Neural progenitor cell (in vitro differentiated cells): Measurements from ENCODE around the gene ARHGEF40.

Source experiments
- EZH2 ChIP-seq: fragments of 200-600 bp; sonication (generic); IDR thresholded peaks from 2 replicates; pipeline ENCODE4 v1.6.1; 2017; ENCODE audit warnings: antibody characterized with exemption, mild to moderate bottlenecking, moderate library complexity
- EZH2phosphoT487 ChIP-seq: fragments of 200-600 bp; sonication (generic); IDR thresholded peaks from 2 replicates; pipeline ENCODE4 v1.6.1; 2017; ENCODE audit warnings: antibody characterized with exemption
- TF ChIP-seq, protein P1 (sequence below): fragments of 200-600 bp; sonication (generic); IDR thresholded peaks from 2 replicates; pipeline ENCODE4 v1.5.1; 2017; ENCODE audit warnings: antibody characterized with exemption, mild to moderate bottlenecking

DNA sequence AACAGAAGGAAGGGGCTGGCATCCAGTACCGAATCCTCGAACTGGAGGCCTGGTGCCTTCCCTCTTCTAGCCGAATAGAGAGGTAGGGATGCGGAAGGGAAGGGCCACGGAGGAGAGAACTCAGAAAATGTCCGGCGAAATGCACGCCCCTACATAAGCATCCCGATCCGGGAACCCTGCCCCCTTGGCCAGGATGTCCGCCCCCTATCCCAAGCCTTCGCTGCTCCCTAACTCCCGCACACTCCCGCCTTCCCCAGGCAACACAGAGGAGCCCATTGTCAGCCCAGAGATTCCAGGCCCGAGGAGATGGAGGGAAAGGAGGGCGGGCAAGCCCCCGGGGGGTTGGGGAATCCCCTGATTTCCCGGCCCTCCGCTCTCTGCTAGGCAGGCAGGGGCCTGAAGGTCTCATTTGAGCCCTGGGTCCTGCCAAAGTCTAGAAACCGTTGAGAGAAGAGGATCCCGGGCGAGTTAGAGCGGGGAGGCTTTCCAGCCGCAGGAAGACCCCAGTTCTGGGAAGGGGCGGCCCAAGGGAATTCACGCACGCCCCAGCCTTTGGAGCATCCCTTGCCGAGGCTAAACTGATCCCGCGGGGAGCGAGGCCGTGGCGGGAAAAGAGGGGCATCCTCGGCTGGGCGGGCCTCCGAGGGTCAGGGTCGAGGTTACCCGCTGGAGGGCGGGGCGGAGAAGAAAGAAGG lies 569 bp upstream of the ARHGEF40 start:
- TF ChIP-seq, protein P1, sequence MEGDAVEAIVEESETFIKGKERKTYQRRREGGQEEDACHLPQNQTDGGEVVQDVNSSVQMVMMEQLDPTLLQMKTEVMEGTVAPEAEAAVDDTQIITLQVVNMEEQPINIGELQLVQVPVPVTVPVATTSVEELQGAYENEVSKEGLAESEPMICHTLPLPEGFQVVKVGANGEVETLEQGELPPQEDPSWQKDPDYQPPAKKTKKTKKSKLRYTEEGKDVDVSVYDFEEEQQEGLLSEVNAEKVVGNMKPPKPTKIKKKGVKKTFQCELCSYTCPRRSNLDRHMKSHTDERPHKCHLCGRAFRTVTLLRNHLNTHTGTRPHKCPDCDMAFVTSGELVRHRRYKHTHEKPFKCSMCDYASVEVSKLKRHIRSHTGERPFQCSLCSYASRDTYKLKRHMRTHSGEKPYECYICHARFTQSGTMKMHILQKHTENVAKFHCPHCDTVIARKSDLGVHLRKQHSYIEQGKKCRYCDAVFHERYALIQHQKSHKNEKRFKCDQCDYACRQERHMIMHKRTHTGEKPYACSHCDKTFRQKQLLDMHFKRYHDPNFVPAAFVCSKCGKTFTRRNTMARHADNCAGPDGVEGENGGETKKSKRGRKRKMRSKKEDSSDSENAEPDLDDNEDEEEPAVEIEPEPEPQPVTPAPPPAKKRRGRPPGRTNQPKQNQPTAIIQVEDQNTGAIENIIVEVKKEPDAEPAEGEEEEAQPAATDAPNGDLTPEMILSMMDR: no peak
- no peak for TF ChIP-seq EZH2
- TF ChIP-seq EZH2phosphoT487: no peak
